ENCODE results near the gene FGF14.

GRCh38 chr13:102373221-102373620 is 28.6 kb downstream of the FGF14 start:
- TF ChIP-seq CTCF (conservative IDR thresholded peaks at IDR 0.05) = no peak
- no peak for TF ChIP-seq ZFX (IDR thresholded peaks at IDR 0.05)

Data from C4-2B (cell line).